Karpas-422 (cell line): ENCODE measurements around the gene ROMO1. TPM values are rescaled to one million over a fixed set of nuclear protein-coding genes. Genes with fewer than 3 reads are reported as not detected.
"Not testable (repeated sequence)": the region's sequence is repeated elsewhere in the genome, so short reads cannot be mapped to it uniquely, and the experiment has no call there.

Source experiments
- DNase-seq: peaks from one replicate; pipeline ENCODE4 v3.0.0-alpha.2; 2015
- H2AFZ ChIP-seq: fragments of 200-600 bp; sonication (generic); 2 replicates; pipeline ENCODE4 v1.6.1; 2014; ENCODE audit warnings: antibody characterized with exemption, low read length, mixed read lengths
- H3K27ac ChIP-seq: fragments of 200-600 bp; sonication (generic); 2 replicates; pipeline ENCODE4 v1.5.1; 2014; ENCODE audit warnings: mild to moderate bottlenecking, low read length, moderate library complexity
- H3K27me3 ChIP-seq: fragments of 200-600 bp; sonication (generic); 2 replicates; pipeline ENCODE4 v1.6.1; 2014; ENCODE audit warnings: low read length, mixed read lengths
- H3K36me3 ChIP-seq: fragments of 200-600 bp; sonication (generic); 2 replicates; pipeline ENCODE4 v1.6.1; 2014; ENCODE audit warnings: low read length, mixed read lengths; ENCODE audit not compliant: insufficient read depth
- H3K4me1 ChIP-seq: fragments of 200-600 bp; sonication (generic); 2 replicates; pipeline ENCODE4 v1.6.1; 2014; ENCODE audit warnings: mild to moderate bottlenecking, low read length, mixed read lengths
- H3K4me2 ChIP-seq: fragments of 200-600 bp; sonication (generic); 2 replicates; pipeline ENCODE4 v1.6.1; 2014; ENCODE audit warnings: low read length, low read depth, mild to moderate bottlenecking; ENCODE audit not compliant: poor library complexity, severe bottlenecking
- H3K4me3 ChIP-seq: fragments of 200-600 bp; sonication (generic); 2 replicates; pipeline ENCODE4 v1.5.1; 2014; ENCODE audit warnings: mild to moderate bottlenecking, antibody characterized with exemption, low read length, mixed read lengths
- H3K79me2 ChIP-seq: fragments of 200-600 bp; sonication (generic); 2 replicates; pipeline ENCODE4 v1.6.1; 2014; ENCODE audit warnings: mild to moderate bottlenecking, low read length, mixed read lengths
- H3K9ac ChIP-seq: fragments of 200-600 bp; sonication (generic); 2 replicates; pipeline ENCODE4 v1.6.0; 2014; ENCODE audit warnings: low read length
- H3K9me2 ChIP-seq: fragments of 200-600 bp; sonication (generic), shearing (Covaris generic); replicated peaks from 2 replicates; pipeline ENCODE4 v1.6.0; 2014; ENCODE audit warnings: mild to moderate bottlenecking, low read length, moderate library complexity; ENCODE audit not compliant: insufficient read depth
- H3K9me3 ChIP-seq: fragments of 300-700, 200-600 bp; sonication (generic); 2 replicates; pipeline ENCODE4 v1.6.1; 2014; ENCODE audit warnings: low read length, mixed read lengths
- H4K20me1 ChIP-seq: fragments of 200-600 bp; sonication (generic); 2 replicates; pipeline ENCODE4 v1.6.1; 2014; ENCODE audit warnings: mild to moderate bottlenecking, antibody characterized with exemption, low read length, low read depth; ENCODE audit not compliant: insufficient read depth
- total RNA-seq: library from RNA; depleted of rRNA; stranded (reverse); fragments of >200 nt; shearing (Covaris generic); gene quantifications from 2 replicates; pipeline ENCODE4 v1.2.3, GENCODE V29; 2014; ENCODE audit warnings: low replicate concordance

Gene ROMO1
- total RNA-seq, 1 experiment from 2014 or later: 242 TPM

DNA sequence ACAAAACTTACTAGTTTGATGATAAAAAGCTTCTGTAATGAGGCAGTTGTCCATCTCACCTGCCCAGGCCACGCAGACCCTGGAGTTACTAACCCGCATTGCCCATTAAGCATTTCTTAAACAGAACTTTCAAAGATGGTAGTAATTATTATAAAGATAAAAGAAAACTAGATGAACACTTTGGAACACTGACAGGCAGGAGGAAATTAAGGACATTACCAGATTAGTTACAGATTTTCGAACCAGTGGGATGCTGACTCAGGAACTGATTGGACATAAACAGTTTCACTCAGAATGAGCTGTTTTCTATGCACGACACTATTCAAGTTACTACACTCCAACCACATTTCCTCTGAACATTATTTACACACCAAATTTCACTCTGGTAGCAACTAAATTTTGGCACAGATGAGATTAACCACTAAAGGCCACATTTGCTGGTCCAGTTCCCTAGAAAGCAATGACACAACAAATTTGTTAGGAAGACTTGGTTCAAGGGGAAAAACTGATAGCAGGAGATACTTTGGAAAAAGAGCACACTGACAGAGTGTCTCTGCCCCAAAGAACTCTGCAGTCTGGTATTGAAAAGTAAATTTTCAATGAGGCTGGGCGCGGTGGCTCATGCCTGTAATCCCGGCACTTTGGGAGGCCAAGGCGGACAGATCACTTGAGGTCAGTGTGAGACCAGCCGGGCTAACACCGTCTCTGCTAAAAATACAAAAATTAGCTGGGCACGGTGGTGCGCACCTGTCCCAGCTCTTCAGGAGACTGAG, 3.0 kb downstream of the ROMO1 start:
- no peaks in the 10 kb centered on the region for H3K9me2 ChIP-seq
- H3K9ac ChIP-seq: no peak overlapping the region
- peaks cover 42% of the 10 kb centered on the region for H3K36me3 ChIP-seq
- H3K27me3 ChIP-seq: no peaks in the 10 kb centered on the region
- H2AFZ ChIP-seq: no peak overlapping the region
- no peaks in the 10 kb centered on the region for H3K9me3 ChIP-seq
- H4K20me1 ChIP-seq: peaks cover 8% of the 10 kb centered on the region; the same call in 1 of the 2 replicates
- H3K4me3 ChIP-seq: no peak overlapping the region
- H3K4me2 ChIP-seq: peak overlapping the region; percentile 11
- DNase-seq: peak; percentile 48
- peak overlapping the region; percentile 20; the same call in 1 of the 2 replicates for H3K27ac ChIP-seq
- peaks cover 23% of the 10 kb centered on the region for H3K79me2 ChIP-seq
- peaks cover 35% of the 10 kb centered on the region for H3K4me1 ChIP-seq

DNA sequence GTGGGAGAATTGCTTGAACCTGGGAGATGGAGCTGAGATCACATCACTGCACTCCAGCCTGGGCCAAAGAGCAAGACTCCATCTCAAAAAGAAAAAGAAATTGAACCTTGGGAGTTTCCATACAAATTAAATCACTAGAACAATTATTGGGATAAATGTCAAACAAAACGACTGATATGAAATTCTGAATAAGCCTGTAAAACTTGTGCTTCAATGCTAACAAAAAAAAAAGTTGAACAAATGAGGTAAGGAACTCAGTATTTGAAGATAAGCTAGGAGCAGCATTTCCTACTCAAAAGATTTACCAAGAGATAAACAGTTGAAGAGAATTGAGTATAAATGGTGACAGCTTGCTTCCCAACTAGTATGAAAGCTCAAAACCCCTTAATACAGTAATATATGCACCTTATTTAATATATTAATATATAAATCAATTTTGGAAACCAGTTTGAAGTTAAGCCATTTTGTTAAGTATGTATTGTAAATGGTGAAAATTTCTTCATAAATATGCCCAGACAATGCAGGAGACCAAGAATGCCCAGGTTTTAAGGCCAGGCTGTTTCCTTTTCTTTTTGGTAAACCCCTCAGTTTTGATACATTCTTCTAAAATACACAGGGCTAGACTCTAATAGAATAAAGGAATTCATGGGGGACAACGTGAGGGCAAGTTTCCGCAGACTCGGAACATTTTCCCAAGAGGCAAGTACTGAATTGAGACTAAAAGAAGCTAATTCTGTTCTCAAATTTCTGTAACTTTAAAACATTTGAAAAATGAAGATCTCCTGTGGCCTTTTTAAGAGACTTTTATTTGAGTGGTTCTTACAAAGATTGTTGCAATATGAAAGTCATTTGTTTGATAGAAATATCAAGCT, 3.9 kb downstream of the ROMO1 start:
- no peak overlapping the region for H3K9ac ChIP-seq
- H3K27me3 ChIP-seq: no peaks in the 10 kb centered on the region
- H3K9me3 ChIP-seq: no peaks in the 10 kb centered on the region
- no peak overlapping the region for H3K27ac ChIP-seq
- no peak overlapping the region for H3K4me3 ChIP-seq
- H3K9me2 ChIP-seq: no peaks in the 10 kb centered on the region
- H3K4me2 ChIP-seq: no peak overlapping the region
- DNase-seq: no peak
- peaks cover 49% of the 10 kb centered on the region for H3K36me3 ChIP-seq
- H3K4me1 ChIP-seq: peaks cover 27% of the 10 kb centered on the region
- H4K20me1 ChIP-seq: peaks cover 10% of the 10 kb centered on the region; the same call in 1 of the 2 replicates
- H3K79me2 ChIP-seq: peaks cover 19% of the 10 kb centered on the region
- no peak overlapping the region for H2AFZ ChIP-seq

DNA sequence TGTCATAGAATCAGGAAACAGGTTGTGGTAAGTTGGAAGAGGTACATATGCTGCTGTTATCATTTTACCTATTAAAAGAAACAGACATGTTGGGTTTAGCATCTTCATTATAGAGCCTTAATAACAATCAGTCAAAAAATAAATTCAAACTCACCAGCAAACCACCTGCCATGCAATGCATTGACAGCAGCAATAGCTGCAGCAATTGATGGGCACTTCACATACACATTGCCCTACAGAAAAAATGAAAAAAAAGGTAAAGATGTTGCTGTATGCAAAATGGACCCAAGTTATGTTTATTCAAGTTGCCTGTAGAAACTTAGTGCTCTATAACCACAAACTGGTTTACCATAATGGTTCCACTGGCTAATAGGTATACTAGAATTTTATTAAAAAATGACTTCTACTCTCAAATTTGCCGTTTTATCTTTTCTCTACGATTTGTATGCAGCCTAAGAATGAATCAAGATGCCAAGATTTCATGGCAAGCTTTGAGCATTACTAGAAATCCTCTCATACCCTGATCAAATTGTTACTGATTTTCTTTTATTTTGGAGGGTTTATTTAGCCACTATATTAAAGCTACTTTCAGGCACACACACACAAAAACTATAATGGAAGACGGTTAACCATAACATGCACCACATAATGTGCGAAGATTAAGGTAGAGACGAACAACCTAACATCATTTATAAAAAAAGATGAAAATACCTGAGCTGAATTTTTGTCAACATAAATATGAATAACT, 5.5 kb downstream of the ROMO1 start:
- Histone ChIP-seq H3K79me2 (peaks cover 23% of the 10 kb centered on the region), H3K9me3 (no peaks in the 10 kb centered on the region), H3K4me2 (no peak overlapping the region), H3K4me3 (no peak overlapping the region), H2AFZ (no peak overlapping the region), H3K4me1 (peaks cover 23% of the 10 kb centered on the region), H3K36me3 (peaks cover 65% of the 10 kb centered on the region), H3K27ac (no peak overlapping the region), H4K20me1 (peaks cover 23% of the 10 kb centered on the region; the same call in 1 of the 2 replicates), H3K9me2 (no peaks in the 10 kb centered on the region), H3K27me3 (no peaks in the 10 kb centered on the region), H3K9ac (no peak overlapping the region)
- no peak for DNase-seq

DNA sequence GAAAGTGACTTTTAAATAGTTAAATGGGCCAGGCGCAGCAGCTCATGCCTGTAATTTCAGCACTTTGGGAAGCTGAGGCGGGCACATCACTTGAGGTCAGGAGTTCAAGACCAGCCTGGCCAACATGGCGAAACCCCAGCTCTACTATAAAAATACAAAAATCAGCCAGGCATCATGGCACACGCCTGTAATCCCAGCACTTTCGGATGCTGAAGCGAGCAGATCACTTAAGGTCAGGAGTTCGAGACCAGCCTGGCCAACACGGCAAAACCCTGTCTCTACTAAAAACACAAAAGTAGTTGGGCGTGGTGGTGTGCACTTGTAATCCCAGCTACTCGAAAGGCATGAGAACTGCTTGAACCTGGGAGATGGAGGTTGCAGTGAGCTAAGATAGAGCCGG, 6.7 kb downstream of the ROMO1 start:
- H3K9me3 ChIP-seq, H2AFZ ChIP-seq, H3K4me3 ChIP-seq, H3K9me2 ChIP-seq, H3K4me2 ChIP-seq, DNase-seq, H3K9ac ChIP-seq, H3K27me3 ChIP-seq, H3K27ac ChIP-seq: not testable (repeated sequence)
- Histone ChIP-seq H3K79me2 (peaks cover 33% of the 10 kb centered on the region), H4K20me1 (peaks cover 33% of the 10 kb centered on the region), H3K36me3 (peaks cover 77% of the 10 kb centered on the region), H3K4me1 (peaks cover 13% of the 10 kb centered on the region)

DNA sequence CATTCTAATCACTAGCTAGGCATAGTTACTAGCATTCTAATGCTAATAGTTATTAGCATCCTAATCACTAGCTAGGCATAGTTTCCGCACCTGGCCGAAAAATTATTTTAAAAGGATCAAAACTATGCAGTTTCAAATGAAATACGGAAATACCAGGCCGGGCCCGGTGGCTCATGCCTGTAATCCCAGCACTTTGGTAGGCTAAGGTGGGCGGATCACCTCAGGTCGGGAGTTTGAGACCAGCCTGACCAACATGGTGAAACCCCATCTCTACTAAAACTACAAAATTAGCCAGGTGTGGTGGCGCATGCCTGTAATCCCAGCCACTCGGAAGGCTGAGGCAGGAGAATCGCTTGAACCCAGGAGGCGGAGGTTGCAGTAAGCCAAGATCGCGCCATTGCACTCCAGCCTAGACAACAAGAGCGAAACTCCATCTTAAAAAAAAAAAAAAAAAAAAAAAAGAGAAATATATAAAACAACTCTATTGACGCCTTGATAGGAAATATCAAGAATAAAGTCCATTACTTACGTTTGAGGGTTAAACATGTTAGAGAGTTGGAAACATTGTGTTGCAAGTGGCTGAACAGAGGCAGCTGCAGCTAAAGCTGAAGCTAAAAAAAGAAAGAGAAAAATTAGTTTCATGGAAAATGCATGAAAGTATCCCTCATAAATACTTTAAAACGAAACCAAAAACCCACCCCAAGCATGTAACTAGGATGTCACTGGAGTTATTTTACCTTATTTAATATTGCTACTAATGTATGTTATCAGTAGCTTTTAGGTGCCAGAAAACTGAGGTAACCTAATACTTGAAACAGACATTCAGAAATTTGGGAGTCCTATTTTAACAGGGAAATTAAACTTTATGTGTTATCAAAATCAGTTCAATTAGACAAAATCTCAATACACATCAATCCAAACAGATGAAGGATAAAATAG, 7.7 kb downstream of the ROMO1 start:
- H3K36me3 ChIP-seq: peaks cover 87% of the 10 kb centered on the region
- H4K20me1 ChIP-seq: peaks cover 42% of the 10 kb centered on the region

DNA sequence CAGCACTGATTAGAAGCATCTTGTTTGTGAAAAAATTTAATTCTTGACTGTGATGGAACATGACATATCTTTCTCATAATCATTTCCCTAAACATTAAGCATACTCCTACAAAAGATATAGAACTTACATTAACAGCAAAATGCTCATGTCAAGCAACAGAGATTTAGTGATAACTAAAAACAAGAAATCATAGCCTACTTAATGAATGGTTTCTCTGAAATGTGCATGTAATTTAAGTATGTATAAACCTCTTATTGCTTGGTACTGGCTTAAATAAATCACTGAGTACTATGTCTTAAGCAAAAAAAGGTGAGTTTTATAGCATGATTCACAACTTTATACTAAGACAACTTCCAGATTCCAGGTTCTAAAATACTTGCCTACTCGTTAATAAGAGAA, 9.3 kb downstream of the ROMO1 start:
- Histone ChIP-seq H3K9me3 (no peaks in the 10 kb centered on the region), H3K9ac (no peak overlapping the region), H3K79me2 (peaks cover 51% of the 10 kb centered on the region), H3K4me2 (no peak overlapping the region), H3K4me3 (no peak overlapping the region), H3K27me3 (no peaks in the 10 kb centered on the region), H3K4me1 (peaks cover 9% of the 10 kb centered on the region; the same call in 1 of the 2 replicates), H3K9me2 (no peaks in the 10 kb centered on the region), H2AFZ (no peak overlapping the region), H3K27ac (no peak overlapping the region), H3K36me3 (peaks cover 88% of the 10 kb centered on the region), H4K20me1 (peaks cover 45% of the 10 kb centered on the region)
- DNase-seq: no peak

More for the DNA sequence above, 7.7 kb downstream of the ROMO1 start:
- not testable (repeated sequence) for H3K27me3 ChIP-seq, H3K4me3 ChIP-seq, DNase-seq, H3K9me2 ChIP-seq, H3K27ac ChIP-seq, H3K9ac ChIP-seq, H3K4me2 ChIP-seq, H2AFZ ChIP-seq, H3K9me3 ChIP-seq
- peaks cover 12% of the 10 kb centered on the region; the same call in 1 of the 2 replicates for H3K4me1 ChIP-seq
- H3K79me2 ChIP-seq: peaks cover 42% of the 10 kb centered on the region

DNA sequence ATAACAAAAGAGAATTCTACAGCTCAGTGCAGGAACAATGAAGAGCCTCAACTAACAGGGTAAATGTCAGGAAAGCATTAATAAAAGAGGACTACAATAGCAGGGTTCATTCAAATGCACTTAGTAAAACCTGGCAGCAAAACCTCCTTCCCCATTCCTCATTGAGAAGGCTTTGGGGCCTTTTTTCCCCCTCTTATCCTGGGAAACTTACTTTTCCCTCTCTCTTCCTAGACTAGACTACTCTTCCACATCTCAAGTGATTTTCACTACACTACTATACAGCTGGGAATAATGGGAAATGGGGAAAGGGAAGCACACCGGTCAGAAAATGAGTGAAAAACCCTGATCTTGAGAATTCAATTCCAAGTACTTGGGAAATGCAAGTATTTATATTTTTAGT, 10.1 kb downstream of the ROMO1 start:
- Histone ChIP-seq H3K27ac (no peak overlapping the region), H3K4me3 (no peak overlapping the region), H3K36me3 (peaks cover 89% of the 10 kb centered on the region), H4K20me1 (peaks cover 52% of the 10 kb centered on the region), H3K9me3 (no peaks in the 10 kb centered on the region), H3K4me2 (no peak overlapping the region), H3K27me3 (no peaks in the 10 kb centered on the region), H3K79me2 (peaks cover 58% of the 10 kb centered on the region), H2AFZ (no peak overlapping the region), H3K4me1 (peaks cover 9% of the 10 kb centered on the region; the same call in 1 of the 2 replicates), H3K9me2 (no peaks in the 10 kb centered on the region), H3K9ac (no peak overlapping the region)
- DNase-seq: no peak
